H9 (cell line): ENCODE data around the gene CCDC3. TPM values are rescaled to one million over a fixed set of nuclear protein-coding genes. Genes with fewer than 3 reads are reported as not detected.
A peak's percentile ranks its signal among the peaks of the same experiment; 100 is the strongest.

Source experiments
- DNase-seq: peaks from one replicate; pipeline ENCODE4 v3.0.0-alpha.2; 2017
- H2AFZ ChIP-seq: one replicate; pipeline ENCODE4 v1.6.1; 2013; ENCODE audit warnings: mild to moderate bottlenecking, low read length, control low read depth, moderate library complexity
- H2AK5ac ChIP-seq: 2 replicates; pipeline ENCODE4 v1.6.1; 2013; ENCODE audit warnings: low read length, control low read depth, mixed read lengths; ENCODE audit not compliant: insufficient read length
- H2BK120ac ChIP-seq: one replicate; pipeline ENCODE4 v1.6.1; 2013; ENCODE audit warnings: low read depth, mild to moderate bottlenecking, low read length, control low read depth, inconsistent platforms; ENCODE audit not compliant: poor library complexity, severe bottlenecking
- H2BK12ac ChIP-seq: 2 replicates; pipeline ENCODE4 v1.6.1; 2013; ENCODE audit warnings: low read length, control low read depth, mixed read lengths, low read depth; ENCODE audit not compliant: insufficient read length
- H2BK15ac ChIP-seq: 2 replicates; pipeline ENCODE4 v1.6.1; 2013; ENCODE audit warnings: low read depth, low read length, control low read depth
- H2BK20ac ChIP-seq: one replicate; pipeline ENCODE4 v1.6.1; 2013; ENCODE audit warnings: low read depth, mild to moderate bottlenecking, low read length, control low read depth, inconsistent platforms; ENCODE audit not compliant: poor library complexity, severe bottlenecking
- H2BK5ac ChIP-seq: 2 replicates; pipeline ENCODE4 v1.6.1; 2013; ENCODE audit warnings: low read length, control low read depth, mixed read lengths; ENCODE audit not compliant: insufficient read length
- H3K14ac ChIP-seq: 2 replicates; pipeline ENCODE4 v1.6.1; 2013; ENCODE audit warnings: low read length, control low read depth; ENCODE audit not compliant: insufficient read depth
- H3K18ac ChIP-seq: 2 replicates; pipeline ENCODE4 v1.6.1; 2013; ENCODE audit warnings: low read depth, mild to moderate bottlenecking, mixed read lengths, low read length, control low read depth; ENCODE audit not compliant: insufficient read length
- H3K23ac ChIP-seq: 2 replicates; pipeline ENCODE4 v1.6.1; 2013; ENCODE audit warnings: low read length, control low read depth, mixed read lengths, low read depth; ENCODE audit not compliant: insufficient read length
- H3K23me2 ChIP-seq: 2 replicates; pipeline ENCODE4 v1.6.1; 2013; ENCODE audit warnings: low read depth, mild to moderate bottlenecking, mixed read lengths, low read length, control low read depth; ENCODE audit not compliant: insufficient read length, poor library complexity, severe bottlenecking
- H3K27ac ChIP-seq: 2 replicates; pipeline ENCODE4 v1.5.1; 2013; ENCODE audit warnings: low read length, control low read depth, mixed read lengths, low read depth; ENCODE audit not compliant: insufficient read length
- H3K27me3 ChIP-seq: 2 replicates; pipeline ENCODE4 v1.6.1; 2013; ENCODE audit warnings: low read length, control low read depth, inconsistent platforms; ENCODE audit not compliant: insufficient read depth
- H3K4ac ChIP-seq: 2 replicates; pipeline ENCODE4 v1.6.1; 2013; ENCODE audit warnings: low read depth, mild to moderate bottlenecking, control low read depth, inconsistent platforms, low read length, moderate library complexity
- H3K4me1 ChIP-seq: 2 replicates; pipeline ENCODE4 v1.6.1; 2013; ENCODE audit warnings: low read length, control low read depth, inconsistent platforms; ENCODE audit not compliant: insufficient read depth
- H3K4me2 ChIP-seq: 2 replicates; pipeline ENCODE4 v1.6.1; 2013; ENCODE audit warnings: low read length, control low read depth, mixed read lengths; ENCODE audit not compliant: insufficient read length, insufficient read depth
- H3K56ac ChIP-seq: 2 replicates; pipeline ENCODE4 v1.6.1; 2013; ENCODE audit warnings: low read depth, mild to moderate bottlenecking, mixed read lengths, low read length, control low read depth; ENCODE audit not compliant: insufficient read length
- H3K79me1 ChIP-seq: 2 replicates; pipeline ENCODE4 v1.6.1; 2013; ENCODE audit warnings: low read depth, mild to moderate bottlenecking, moderate library complexity, low read length, control low read depth, inconsistent platforms; ENCODE audit not compliant: insufficient read depth, poor library complexity, severe bottlenecking
- H3K79me2 ChIP-seq: 2 replicates; pipeline ENCODE4 v1.6.1; 2013; ENCODE audit warnings: low read length, control low read depth, inconsistent platforms; ENCODE audit not compliant: insufficient read depth
- H3K9ac ChIP-seq: 2 replicates; pipeline ENCODE4 v1.6.1; 2013; ENCODE audit warnings: low read length, control low read depth, mixed read lengths; ENCODE audit not compliant: insufficient read length; ENCODE audit errors: extremely low read depth
- H3K9me3 ChIP-seq: one replicate; pipeline ENCODE4 v1.6.1; 2013; ENCODE audit warnings: low read depth, low read length, inconsistent platforms; ENCODE audit not compliant: control insufficient read depth
- H3T11ph ChIP-seq: one replicate; pipeline ENCODE4 v1.6.1; 2013; ENCODE audit warnings: mild to moderate bottlenecking, low read length, control low read depth, inconsistent platforms
- H4K20me1 ChIP-seq: one replicate; pipeline ENCODE4 v1.6.1; 2013; ENCODE audit not compliant: control insufficient read depth, insufficient read length, insufficient read depth
- H4K5ac ChIP-seq: 2 replicates; pipeline ENCODE4 v1.6.1; 2013; ENCODE audit warnings: low read depth, mild to moderate bottlenecking, mixed read lengths, low read length, control low read depth; ENCODE audit not compliant: insufficient read length
- H4K8ac ChIP-seq: replicated peaks from 2 replicates; pipeline ENCODE4 v1.6.1; 2013; ENCODE audit warnings: low read length, control low read depth, mixed read lengths, low read depth; ENCODE audit not compliant: insufficient read length
- H4K91ac ChIP-seq: 2 replicates; pipeline ENCODE4 v1.6.1; 2013; ENCODE audit warnings: low read depth, mild to moderate bottlenecking, moderate library complexity, mixed read lengths, low read length, control low read depth; ENCODE audit not compliant: insufficient read length
- H3K27ac Mint-ChIP-seq, 3 experiments: 2 replicates in 2 of 3; 3 replicates in 1 of 3; pipeline ENCODE4 v1.8.0; 2020 to 2021; ENCODE audit warnings: mixed read lengths in 3 of 3, mild to moderate bottlenecking in 1 of 3, moderate library complexity in 1 of 3
- H3K27me3 Mint-ChIP-seq: 2 replicates; pipeline ENCODE4 v1.8.0; 2021; ENCODE audit warnings: low read depth, mild to moderate bottlenecking, moderate library complexity, mixed read lengths
- H3K36me3 Mint-ChIP-seq, 3 experiments: 2 replicates in 2 of 3; 3 replicates in 1 of 3; pipeline ENCODE4 v1.8.0; 2020 to 2021; ENCODE audit warnings: low read depth in 3 of 3, mixed read lengths in 3 of 3; ENCODE audit not compliant: insufficient read depth in 1 of 3
- H3K4me1 Mint-ChIP-seq, 2 experiments: 2 replicates each; pipeline ENCODE4 v1.8.0; 2020; ENCODE audit warnings: mixed read lengths in 2 of 2
- H3K4me3 Mint-ChIP-seq, 2 experiments: 2 replicates in 1 of 2; 3 replicates in 1 of 2; pipeline ENCODE4 v1.8.0; 2020 to 2021; ENCODE audit warnings: mild to moderate bottlenecking in 2 of 2, mixed read lengths in 2 of 2, moderate library complexity in 1 of 2
- H3K9me3 Mint-ChIP-seq, 2 experiments: 2 replicates in 1 of 2; 3 replicates in 1 of 2; pipeline ENCODE4 v1.8.0; 2020; ENCODE audit warnings: mild to moderate bottlenecking in 2 of 2, mixed read lengths in 2 of 2, moderate library complexity in 1 of 2
- WGBS: extraction: QIAGEN DNeasy Blood & Tissue Kit; methylation state at CpG from one replicate; pipeline ENCODE4 v1.1.7; 2013; ENCODE audit warnings: missing lambda C conversion rate, low lambda C conversion rate, mixed read lengths; ENCODE audit not compliant: insufficient read length; ENCODE audit errors: extremely low coverage; 5-methylcytosine and 5-hydroxymethylcytosine counted together
- total RNA-seq: library from RNA; stranded (reverse); gene quantifications from 2 replicates; pipeline ENCODE4 v1.2.1, GENCODE V29; 2021
- TF ChIP-seq, protein P1 (sequence below): fragments of 200-600 bp; sonication (generic); conservative IDR thresholded peaks from 3 replicates; pipeline ENCODE4 v1.8.0; 2021; ENCODE audit warnings: antibody characterized with exemption, mild to moderate bottlenecking

Gene CCDC3
- total RNA-seq, 1 experiment from 2014 or later: 2.3 TPM

- Histone ChIP-seq H3K4me2 (no peak overlapping the region), H2BK15ac (no peak overlapping the region), H3K4ac (no peak overlapping the region), H3K27me3 (no peaks in the 10 kb centered on the region), H4K8ac (no peak overlapping the region), H3K18ac (no peak overlapping the region), H3K79me2 (no peaks in the 10 kb centered on the region), H2BK12ac (no peak overlapping the region), H3K27ac (no peak overlapping the region), H2BK20ac (no peak overlapping the region), H3K4me1 (no peaks in the 10 kb centered on the region; the same call in 1 of the 2 replicates), H3T11ph (no peak overlapping the region), H3K14ac (no peak overlapping the region), H2AK5ac (no peak overlapping the region), H4K5ac (no peak overlapping the region), H3K23ac (no peak overlapping the region), H2AFZ (no peak overlapping the region), H3K56ac (no peak overlapping the region), H3K9me3 (no peaks in the 10 kb centered on the region), H3K79me1 (no peaks in the 10 kb centered on the region), H4K20me1 (no peaks in the 10 kb centered on the region), H2BK5ac (no peak overlapping the region), H2BK120ac (no peak overlapping the region), H3K9ac (no peak overlapping the region), H3K23me2 (no peaks in the 10 kb centered on the region), H4K91ac (no peak overlapping the region)
- Mint-ChIP-seq H3K4me3 (no peak overlapping the region), H3K36me3 (no peaks in the 10 kb centered on the region), H3K27me3 (no peaks in the 10 kb centered on the region; the same call in 1 of the 2 replicates), H3K4me1 (peaks cover 5 to 12% of the 10 kb centered on the region in 2 experiments), H3K27ac (0 out of 7 replicates have a peak overlapping the region, but pooled peaks of 1 of the 3 experiments have one; percentile 26), H3K9me3 (no peaks in the 10 kb centered on the region)
- WGBS: no CpG with 5 or more reads among the region's 14 CpGs
- TF ChIP-seq, protein P1, sequence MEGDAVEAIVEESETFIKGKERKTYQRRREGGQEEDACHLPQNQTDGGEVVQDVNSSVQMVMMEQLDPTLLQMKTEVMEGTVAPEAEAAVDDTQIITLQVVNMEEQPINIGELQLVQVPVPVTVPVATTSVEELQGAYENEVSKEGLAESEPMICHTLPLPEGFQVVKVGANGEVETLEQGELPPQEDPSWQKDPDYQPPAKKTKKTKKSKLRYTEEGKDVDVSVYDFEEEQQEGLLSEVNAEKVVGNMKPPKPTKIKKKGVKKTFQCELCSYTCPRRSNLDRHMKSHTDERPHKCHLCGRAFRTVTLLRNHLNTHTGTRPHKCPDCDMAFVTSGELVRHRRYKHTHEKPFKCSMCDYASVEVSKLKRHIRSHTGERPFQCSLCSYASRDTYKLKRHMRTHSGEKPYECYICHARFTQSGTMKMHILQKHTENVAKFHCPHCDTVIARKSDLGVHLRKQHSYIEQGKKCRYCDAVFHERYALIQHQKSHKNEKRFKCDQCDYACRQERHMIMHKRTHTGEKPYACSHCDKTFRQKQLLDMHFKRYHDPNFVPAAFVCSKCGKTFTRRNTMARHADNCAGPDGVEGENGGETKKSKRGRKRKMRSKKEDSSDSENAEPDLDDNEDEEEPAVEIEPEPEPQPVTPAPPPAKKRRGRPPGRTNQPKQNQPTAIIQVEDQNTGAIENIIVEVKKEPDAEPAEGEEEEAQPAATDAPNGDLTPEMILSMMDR: no peak
- no peak for DNase-seq
Measured at GRCh38 chr10:12974491-12975199, 26.9 kb downstream of the CCDC3 start.
